IgD-negative memory B cell (primary cell): Measurements from ENCODE around the gene ANKRD44. TPM values are rescaled to one million over a fixed set of nuclear protein-coding genes. Genes with fewer than 3 reads are reported as not detected.
"Not testable (repeated sequence)": the region's sequence is repeated elsewhere in the genome, so short reads cannot be mapped to it uniquely, and the experiment has no call there.

Source experiments
- H3K27ac Mint-ChIP-seq, 3 donors: one replicate each; pipeline ENCODE4 v1.8.0; 2020 to 2022; ENCODE audit warnings: mild to moderate bottlenecking in 3 of 3, mixed read lengths in 3 of 3, moderate library complexity in 1 of 3
- H3K27me3 Mint-ChIP-seq: one replicate; pipeline ENCODE4 v1.8.0; 2021; ENCODE audit warnings: mixed read lengths
- H3K36me3 Mint-ChIP-seq: one replicate; pipeline ENCODE4 v1.8.0; 2020; ENCODE audit warnings: mild to moderate bottlenecking, mixed read lengths
- H3K4me1 Mint-ChIP-seq, 3 donors: one replicate each; pipeline ENCODE4 v1.8.0; 2020 to 2022; ENCODE audit warnings: mixed read lengths in 3 of 3, mild to moderate bottlenecking in 1 of 3
- H3K4me3 Mint-ChIP-seq, 4 donors: one replicate each; pipeline ENCODE4 v1.8.0; 2020 to 2022; ENCODE audit warnings: mild to moderate bottlenecking in 4 of 4, mixed read lengths in 4 of 4, moderate library complexity in 3 of 4
- H3K9me3 Mint-ChIP-seq, 3 donors: one replicate each; pipeline ENCODE4 v1.8.0; 2020 to 2021; ENCODE audit warnings: mixed read lengths in 3 of 3, mild to moderate bottlenecking in 1 of 3
- polyA plus RNA-seq: library from polyadenylated mRNA; unstranded; fragments of 300-500 nt; fragmentation: Illumina TruSeq; gene quantifications from one replicate; pipeline ENCODE4 v1.2.3, GENCODE V29; 2021

The ANKRD44 gene
- polyA plus RNA-seq, 1 donor from 2014 or later: 91.6 TPM

DNA sequence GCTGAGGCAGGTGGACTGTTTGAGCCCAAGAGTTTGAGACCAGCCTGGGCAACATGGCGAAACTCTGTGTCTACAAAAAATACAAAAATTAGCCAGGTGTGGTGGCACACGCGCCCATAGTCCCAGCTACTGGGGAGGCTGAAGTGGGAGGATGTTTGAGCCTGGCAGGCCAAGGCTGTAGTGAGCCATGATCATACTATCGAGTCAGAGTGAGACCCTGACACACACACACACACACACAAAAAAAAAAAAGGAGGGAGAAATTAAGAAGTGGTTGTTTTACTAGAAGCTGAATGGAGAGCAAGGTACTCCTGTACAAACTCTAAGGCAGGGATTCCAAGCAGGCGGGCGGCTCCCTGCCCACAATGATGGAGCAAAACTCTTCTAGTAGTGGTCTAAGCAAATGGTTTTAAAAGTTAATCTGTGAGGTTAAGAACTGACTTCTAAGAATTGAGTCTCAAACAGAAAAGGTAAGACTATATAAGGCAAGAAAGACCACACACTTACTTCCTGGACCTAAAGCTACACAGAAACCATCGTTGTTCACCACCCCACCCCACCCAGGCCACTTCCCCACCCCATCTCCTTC lies 2.6 kb downstream of the ANKRD44 start:
- peak overlapping the region; percentile 91 to 97 (median 95) for H3K27ac Mint-ChIP-seq
- no peaks in the 10 kb centered on the region for H3K27me3 Mint-ChIP-seq
- H3K36me3 Mint-ChIP-seq: peaks cover 4% of the 10 kb centered on the region
- H3K4me1 Mint-ChIP-seq: peaks cover 31 to 47% (median 43%) of the 10 kb centered on the region in 3 donors
- peak overlapping the region; percentile 89 to 99 (median 98) for H3K4me3 Mint-ChIP-seq
- no peaks in the 10 kb centered on the region for H3K9me3 Mint-ChIP-seq

DNA sequence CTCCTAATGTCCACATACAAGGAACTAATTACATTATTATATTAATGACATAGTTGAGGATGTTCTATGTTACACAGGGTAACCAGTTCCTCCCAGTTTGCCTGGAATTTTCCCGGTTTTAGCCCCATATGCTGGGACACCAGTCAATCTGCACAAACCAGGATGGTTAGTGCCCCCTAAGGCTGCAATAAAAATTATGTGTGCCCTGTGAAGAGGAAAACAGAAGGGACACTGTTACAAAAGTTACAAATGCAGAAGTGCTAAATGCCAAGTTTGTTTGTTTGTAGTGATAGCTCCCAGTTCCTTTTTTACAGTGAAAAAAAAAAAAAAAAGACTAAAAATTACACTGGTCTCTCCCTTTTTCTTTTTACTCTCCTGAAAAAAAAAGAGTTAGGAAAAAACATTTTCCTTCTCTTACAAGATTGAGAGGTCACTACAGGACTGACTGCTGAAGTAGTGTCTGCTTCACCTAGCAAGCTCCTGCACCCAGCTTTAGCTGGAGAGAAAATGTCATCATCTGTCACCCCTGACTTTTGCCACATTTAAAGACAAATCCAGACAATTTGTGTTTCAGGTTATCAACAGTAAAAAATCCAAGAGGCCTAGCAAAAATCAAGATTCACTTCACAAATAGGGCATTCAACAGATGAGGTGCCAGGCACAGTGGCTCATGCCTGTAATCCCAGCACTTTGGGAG lies 3.2 kb downstream of the ANKRD44 start:
- peak overlapping the region; percentile 91 to 97 (median 95) for H3K27ac Mint-ChIP-seq
- no peaks in the 10 kb centered on the region for H3K27me3 Mint-ChIP-seq
- peaks cover 37 to 52% (median 50%) of the 10 kb centered on the region in 3 donors for H3K4me1 Mint-ChIP-seq
- peak overlapping the region; percentile 89 to 99 (median 98) for H3K4me3 Mint-ChIP-seq
- peaks cover 4% of the 10 kb centered on the region for H3K36me3 Mint-ChIP-seq
- no peaks in the 10 kb centered on the region for H3K9me3 Mint-ChIP-seq

DNA sequence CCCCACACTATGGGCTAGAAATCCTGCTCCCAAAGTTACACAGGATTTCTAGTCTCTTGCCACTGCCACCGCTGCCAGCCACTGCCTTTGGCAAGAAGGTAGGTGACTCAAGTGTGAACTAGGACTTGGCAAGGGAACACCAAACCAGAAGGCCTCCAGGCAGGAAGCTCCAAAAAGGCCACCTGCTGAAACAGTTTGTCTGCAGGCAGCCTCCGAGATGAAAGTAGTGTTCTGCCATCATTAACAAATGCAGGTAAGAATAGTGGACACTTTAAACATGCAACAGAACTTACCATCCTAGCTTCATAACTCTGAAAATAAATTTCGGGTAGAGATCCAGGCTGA lies 3.9 kb downstream of the ANKRD44 start:
- Mint-ChIP-seq H3K9me3 (no peaks in the 10 kb centered on the region), H3K27me3 (no peaks in the 10 kb centered on the region), H3K36me3 (peaks cover 4% of the 10 kb centered on the region), H3K4me3 (peak overlapping the region; percentile 89 to 99 (median 98)), H3K27ac (peak overlapping the region; percentile 91 to 96 (median 95)), H3K4me1 (peaks cover 42 to 54% (median 54%) of the 10 kb centered on the region in 3 donors)

DNA sequence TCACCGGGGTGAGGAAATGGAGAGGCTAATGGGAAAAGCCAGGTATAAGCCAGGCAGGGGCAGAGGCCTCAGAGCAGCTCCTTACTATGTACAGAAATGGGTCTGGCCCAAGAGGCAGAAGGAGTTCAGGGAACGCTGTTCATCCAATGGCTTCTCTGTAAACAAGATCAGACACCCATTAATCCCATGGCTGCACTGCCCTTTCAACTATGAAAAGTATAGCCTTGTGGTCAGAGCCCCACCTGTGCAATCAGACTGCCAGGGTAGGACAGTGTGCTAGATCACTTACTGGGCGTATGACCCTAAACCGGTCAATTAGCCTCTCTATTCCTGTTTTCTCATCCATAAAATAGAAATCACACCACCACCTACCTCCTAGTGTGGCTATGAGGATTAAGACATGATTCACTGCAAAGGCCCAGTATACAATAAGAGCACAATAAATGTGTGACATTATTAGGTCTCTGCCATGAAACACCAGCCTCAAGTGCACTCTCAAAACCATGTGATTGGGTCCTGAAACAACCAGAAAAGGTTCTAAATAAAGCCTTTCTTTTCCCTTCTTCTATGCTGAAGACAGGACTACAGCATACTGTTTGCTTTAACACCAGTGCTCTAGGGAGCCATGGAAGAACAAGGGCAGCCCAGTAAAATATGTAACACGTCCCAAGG lies 4.4 kb downstream of the ANKRD44 start:
- H3K36me3 Mint-ChIP-seq: peaks cover 4% of the 10 kb centered on the region
- no peaks in the 10 kb centered on the region for H3K27me3 Mint-ChIP-seq
- H3K27ac Mint-ChIP-seq: peak overlapping the region; percentile 91 to 96 (median 95)
- H3K4me1 Mint-ChIP-seq: peaks cover 47 to 55% (median 53%) of the 10 kb centered on the region in 3 donors
- H3K4me3 Mint-ChIP-seq: peak overlapping the region; percentile 89 to 99 (median 98)
- no peaks in the 10 kb centered on the region for H3K9me3 Mint-ChIP-seq

DNA sequence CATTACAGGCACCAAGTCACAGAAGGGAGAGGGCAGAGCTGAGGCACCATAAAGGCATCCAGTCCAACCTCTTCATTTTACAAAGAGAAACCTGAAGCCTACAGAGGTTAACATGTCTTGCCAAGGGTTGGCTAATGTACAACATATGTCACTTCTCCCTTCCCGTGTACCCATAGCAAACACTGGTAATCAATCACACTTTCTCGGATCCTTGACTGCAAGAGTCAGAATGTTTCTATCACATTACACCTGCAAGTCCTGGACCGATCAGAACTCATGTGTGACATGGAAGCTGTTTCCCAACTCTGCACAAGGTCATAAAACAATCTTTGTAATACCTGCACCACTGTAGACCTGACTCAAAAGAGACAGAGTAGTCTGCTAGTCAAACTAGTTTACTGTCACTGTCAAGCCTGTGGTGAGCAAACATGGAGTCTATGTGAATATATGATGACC lies 6.0 kb downstream of the ANKRD44 start:
- Mint-ChIP-seq H3K9me3 (no peaks in the 10 kb centered on the region), H3K36me3 (peaks cover 8% of the 10 kb centered on the region), H3K4me3 (peak overlapping the region; percentile 89 to 99 (median 98)), H3K4me1 (peaks cover 59 to 64% (median 63%) of the 10 kb centered on the region in 3 donors), H3K27ac (peak overlapping the region; percentile 91 to 96 (median 95)), H3K27me3 (no peaks in the 10 kb centered on the region)

DNA sequence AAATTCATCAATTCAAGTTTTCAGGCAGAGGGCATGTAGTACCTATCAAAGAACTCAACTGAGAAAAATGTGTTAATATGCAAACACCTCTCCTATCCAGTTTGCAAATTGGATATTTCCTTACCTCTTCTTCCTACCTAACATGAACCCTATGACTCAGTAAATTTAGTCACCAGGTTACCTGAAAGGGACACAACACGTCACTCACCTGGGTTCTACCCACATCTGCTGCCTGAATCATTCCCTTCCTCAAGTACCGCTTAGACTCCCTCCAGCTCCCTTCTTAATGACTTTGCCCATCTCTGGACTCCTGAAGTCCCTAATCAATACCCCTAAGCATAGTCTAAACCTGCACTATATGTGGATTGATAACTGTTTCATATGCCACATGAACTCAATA lies 10.4 kb downstream of the ANKRD44 start:
- peaks cover 9% of the 10 kb centered on the region for H3K36me3 Mint-ChIP-seq
- H3K4me1 Mint-ChIP-seq: peaks cover 74 to 81% (median 77%) of the 10 kb centered on the region in 3 donors
- no peaks in the 10 kb centered on the region for H3K27me3 Mint-ChIP-seq
- H3K4me3 Mint-ChIP-seq: peak overlapping the region in 3 of 4 donors; percentile 5 to 89 (median 27)
- H3K27ac Mint-ChIP-seq: peak overlapping the region; percentile 73 to 91 (median 87)
- no peaks in the 10 kb centered on the region for H3K9me3 Mint-ChIP-seq

DNA sequence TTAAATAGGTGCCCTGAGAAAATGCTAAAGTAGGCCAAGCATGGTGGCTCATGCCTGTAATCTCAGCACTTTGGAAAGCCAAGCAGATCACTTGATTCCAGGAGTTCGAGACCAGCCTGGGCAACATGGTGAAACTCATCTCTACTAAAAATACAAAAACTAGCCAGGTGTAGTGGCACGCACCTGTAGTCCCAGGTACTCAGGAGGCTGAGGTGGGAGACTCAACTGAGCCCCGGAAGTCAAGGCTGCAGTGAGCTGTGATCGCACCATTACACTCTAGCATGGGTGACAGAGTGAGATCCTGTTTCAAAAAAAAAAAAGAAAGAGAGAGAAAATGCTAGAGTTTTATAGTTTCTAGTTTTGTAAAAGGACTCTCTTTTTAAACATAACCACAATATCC lies 12.0 kb downstream of the ANKRD44 start:
- H3K27me3 Mint-ChIP-seq: no peaks in the 10 kb centered on the region
- peak overlapping the region; percentile 87 to 95 (median 91) for H3K27ac Mint-ChIP-seq
- no peaks in the 10 kb centered on the region for H3K9me3 Mint-ChIP-seq
- H3K4me3 Mint-ChIP-seq: peak overlapping the region in 3 of 4 donors; percentile 32 to 87 (median 76)
- H3K4me1 Mint-ChIP-seq: peaks cover 79 to 82% (median 80%) of the 10 kb centered on the region in 3 donors
- peaks cover 13% of the 10 kb centered on the region for H3K36me3 Mint-ChIP-seq

DNA sequence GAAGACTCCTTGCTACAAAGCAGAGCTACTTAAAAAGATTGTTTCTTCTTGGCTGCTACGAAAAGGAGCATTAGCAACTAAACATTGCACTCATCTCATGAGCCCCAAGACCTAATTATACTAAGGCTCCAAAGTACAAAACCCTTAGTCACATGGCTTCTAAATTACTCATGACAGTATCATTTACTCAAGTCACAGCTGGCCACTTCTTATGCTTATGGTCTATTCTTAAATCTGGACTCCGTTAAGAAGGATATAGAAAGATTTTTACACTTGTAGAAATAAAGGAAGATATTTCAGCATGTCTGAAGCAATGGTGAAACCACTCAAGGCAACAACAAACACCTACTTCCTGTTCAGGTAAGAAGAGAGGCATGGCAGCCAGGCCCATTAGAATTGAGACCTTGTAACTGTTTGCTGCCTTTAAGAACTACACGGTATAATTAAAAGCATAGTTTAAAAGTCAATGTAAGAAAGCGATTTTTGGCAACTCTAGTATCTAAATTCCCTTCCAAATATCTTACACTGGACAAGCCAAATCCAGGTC lies 12.7 kb downstream of the ANKRD44 start:
- H3K9me3 Mint-ChIP-seq: no peaks in the 10 kb centered on the region
- H3K4me3 Mint-ChIP-seq: peak overlapping the region; percentile 67 to 87 (median 78)
- no peaks in the 10 kb centered on the region for H3K27me3 Mint-ChIP-seq
- peaks cover 14% of the 10 kb centered on the region for H3K36me3 Mint-ChIP-seq
- peak overlapping the region; percentile 87 to 95 (median 91) for H3K27ac Mint-ChIP-seq
- peaks cover 82 to 84% (median 83%) of the 10 kb centered on the region in 3 donors for H3K4me1 Mint-ChIP-seq

DNA sequence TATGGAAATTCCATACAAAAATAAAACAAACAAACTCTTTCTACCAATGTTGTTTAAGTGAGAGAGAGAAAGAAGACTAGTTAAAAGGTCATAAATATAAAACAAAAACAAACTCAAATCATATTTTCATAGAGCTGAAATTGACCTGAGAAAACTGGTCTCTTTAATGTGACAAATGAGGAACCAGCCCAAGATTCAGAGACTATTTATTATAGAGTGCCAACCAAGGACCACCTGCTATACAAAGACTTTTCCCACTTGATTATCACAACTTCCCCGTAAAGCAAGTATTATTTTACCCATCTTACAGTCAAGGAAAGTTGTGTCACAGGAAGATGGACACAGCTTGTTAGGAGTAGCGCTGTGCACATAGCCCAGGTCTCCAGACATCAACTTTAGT lies 13.3 kb downstream of the ANKRD44 start:
- peak overlapping the region; percentile 87 to 95 (median 87) for H3K27ac Mint-ChIP-seq
- H3K4me1 Mint-ChIP-seq: peaks cover 83 to 86% (median 83%) of the 10 kb centered on the region in 3 donors
- peak overlapping the region; percentile 67 to 90 (median 88) for H3K4me3 Mint-ChIP-seq
- H3K36me3 Mint-ChIP-seq: peaks cover 15% of the 10 kb centered on the region
- no peaks in the 10 kb centered on the region for H3K27me3 Mint-ChIP-seq
- no peaks in the 10 kb centered on the region for H3K9me3 Mint-ChIP-seq

DNA sequence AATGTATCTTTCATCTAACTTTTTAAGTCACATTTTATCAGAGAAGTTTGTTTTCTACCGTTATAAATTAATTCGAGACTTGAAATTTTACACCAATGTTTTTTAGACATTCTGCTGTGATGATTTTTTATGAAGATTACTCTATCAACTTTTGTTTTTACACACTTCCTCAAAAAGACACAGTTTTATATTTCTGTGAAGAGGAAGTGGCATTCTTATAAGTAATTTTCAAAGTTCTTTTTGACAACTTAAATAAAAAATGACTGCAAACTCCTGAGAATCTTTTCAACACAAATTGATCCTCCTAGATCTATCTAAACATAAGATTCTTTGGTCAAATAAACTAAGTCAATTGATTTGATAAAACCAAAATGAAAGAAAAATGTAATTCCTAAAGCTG lies 13.7 kb downstream of the ANKRD44 start:
- H3K4me3 Mint-ChIP-seq: peak overlapping the region; percentile 67 to 90 (median 88)
- H3K4me1 Mint-ChIP-seq: peaks cover 83 to 87% (median 84%) of the 10 kb centered on the region in 3 donors
- peaks cover 19% of the 10 kb centered on the region for H3K36me3 Mint-ChIP-seq
- H3K27ac Mint-ChIP-seq: peak overlapping the region; percentile 79 to 95 (median 87)
- H3K9me3 Mint-ChIP-seq: no peaks in the 10 kb centered on the region
- H3K27me3 Mint-ChIP-seq: no peaks in the 10 kb centered on the region

DNA sequence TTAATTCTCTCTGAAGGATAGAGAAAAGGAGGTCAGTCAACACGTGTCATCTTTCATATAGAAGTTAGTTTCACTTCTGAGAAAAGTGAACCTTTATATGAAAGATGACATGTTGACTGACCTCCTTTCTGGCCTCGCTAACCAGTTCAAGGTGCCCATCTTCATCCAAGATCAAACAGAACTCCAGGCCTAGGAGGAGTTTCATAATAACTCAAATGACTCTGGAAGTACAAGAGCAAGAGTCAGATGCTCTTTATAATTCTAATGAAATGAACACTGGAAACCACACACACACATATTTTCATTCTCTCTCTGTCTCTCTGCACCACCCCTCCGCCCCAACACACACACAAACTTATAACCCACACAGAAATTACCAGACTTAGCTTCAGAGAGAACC lies 16.3 kb downstream of the ANKRD44 start:
- no peaks in the 10 kb centered on the region for H3K9me3 Mint-ChIP-seq
- peak overlapping the region; percentile 87 to 95 (median 93) for H3K27ac Mint-ChIP-seq
- H3K36me3 Mint-ChIP-seq: peaks cover 19% of the 10 kb centered on the region
- H3K4me1 Mint-ChIP-seq: peaks cover 74 to 79% (median 79%) of the 10 kb centered on the region in 3 donors
- peak overlapping the region; percentile 75 to 91 (median 88) for H3K4me3 Mint-ChIP-seq
- H3K27me3 Mint-ChIP-seq: no peaks in the 10 kb centered on the region

DNA sequence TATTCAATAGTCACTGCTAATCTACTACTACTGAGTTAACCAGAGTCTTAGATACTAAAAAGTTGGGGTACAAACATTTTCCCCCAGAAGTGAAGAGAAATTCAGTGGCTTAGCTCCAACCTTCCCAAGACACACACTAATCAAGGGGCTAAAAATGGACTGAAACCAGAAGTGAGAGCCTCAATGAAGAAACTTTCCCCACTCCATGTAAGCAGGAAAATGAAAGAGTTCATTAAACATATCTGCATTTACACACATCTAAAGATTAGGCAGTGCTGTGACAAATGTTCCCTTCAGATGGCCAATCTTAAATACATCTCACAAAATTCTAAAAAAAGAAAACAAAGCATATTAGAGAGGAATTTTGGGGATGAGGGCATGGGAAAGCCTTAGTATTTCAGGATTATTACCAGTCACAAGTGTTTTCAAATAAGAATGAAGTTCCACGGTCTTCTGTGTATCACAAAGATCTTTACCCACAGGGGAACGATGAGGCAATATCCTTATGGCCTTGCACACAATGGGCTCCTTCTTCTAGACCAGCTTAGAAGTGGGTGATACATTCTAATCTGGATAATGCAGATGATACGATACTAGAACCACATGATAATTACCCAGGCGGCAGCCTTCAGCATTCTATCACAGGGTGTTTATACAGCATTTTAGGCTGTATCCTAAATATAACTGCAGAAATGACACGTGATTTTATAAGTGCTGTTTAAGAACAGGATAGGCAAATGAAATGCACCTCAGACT lies 17.1 kb downstream of the ANKRD44 start:
- Mint-ChIP-seq H3K36me3 (peaks cover 17% of the 10 kb centered on the region), H3K4me3 (peak overlapping the region; percentile 75 to 91 (median 88)), H3K9me3 (no peaks in the 10 kb centered on the region), H3K27ac (peak overlapping the region; percentile 87 to 95 (median 93)), H3K27me3 (no peaks in the 10 kb centered on the region), H3K4me1 (peaks cover 71 to 79% (median 77%) of the 10 kb centered on the region in 3 donors)

DNA sequence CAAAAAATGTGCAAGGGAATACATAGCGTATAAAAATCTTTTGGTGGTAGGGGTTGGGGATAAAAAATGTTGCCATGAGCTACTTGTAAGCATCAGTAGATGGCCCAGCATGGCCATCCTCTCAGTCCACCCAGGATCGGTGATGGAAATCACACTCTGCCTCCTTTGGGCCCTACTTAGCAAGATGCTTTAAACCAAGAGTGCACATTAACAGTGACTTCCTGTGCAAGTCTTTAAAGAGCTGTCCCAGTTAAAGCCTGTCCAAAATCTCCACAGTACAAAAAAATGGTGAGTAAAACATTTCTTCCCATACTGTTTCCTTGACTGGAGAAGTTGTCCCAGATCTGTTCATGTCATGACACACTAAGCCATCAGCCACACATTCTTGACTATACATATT lies 18.0 kb downstream of the ANKRD44 start:
- Mint-ChIP-seq H3K9me3 (no peaks in the 10 kb centered on the region), H3K36me3 (peaks cover 17% of the 10 kb centered on the region), H3K27me3 (no peaks in the 10 kb centered on the region), H3K4me3 (peak overlapping the region; percentile 75 to 91 (median 88)), H3K4me1 (peaks cover 68 to 80% (median 76%) of the 10 kb centered on the region in 3 donors), H3K27ac (peak overlapping the region; percentile 42 to 95 (median 87))

DNA sequence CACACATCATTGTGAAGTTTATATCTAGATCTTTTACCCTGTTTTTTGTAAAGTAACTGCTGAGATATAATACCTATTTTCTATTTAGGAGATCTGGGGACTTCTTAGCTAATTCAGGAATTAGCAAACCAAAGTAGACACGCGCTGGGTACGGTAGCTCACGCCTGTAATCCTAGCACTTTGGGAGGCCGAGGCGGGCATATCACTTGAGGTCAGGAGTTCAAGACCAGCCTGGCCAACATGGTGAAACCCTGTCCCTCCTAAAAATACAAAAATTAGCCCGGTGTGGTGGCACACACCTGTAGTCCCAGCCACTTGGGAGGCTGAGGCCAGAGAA lies 23.0 kb downstream of the ANKRD44 start:
- peaks cover 54 to 63% (median 61%) of the 10 kb centered on the region in 3 donors for H3K4me1 Mint-ChIP-seq

More for the DNA sequence above, 23.0 kb downstream of the ANKRD44 start:
- Mint-ChIP-seq H3K36me3 (peaks cover 11% of the 10 kb centered on the region), H3K27ac (peak overlapping the region; percentile 30 to 97 (median 95)), H3K4me3 (peak overlapping the region; percentile 33 to 93 (median 76))
- H3K27me3 Mint-ChIP-seq, H3K9me3 Mint-ChIP-seq: not testable (repeated sequence)
